GM19372 (cell line): Measurements from ENCODE around the gene C4orf54.

Experiments used
- ATAC-seq: cut with Tn5 transposase; IDR thresholded peaks from one replicate; pipeline ENCODE4 v1.9.1; 2021; ENCODE audit warnings: mild to moderate bottlenecking, low read depth, moderate library complexity; ENCODE audit not compliant: unreplicated experiment

Gene C4orf54

DNA sequence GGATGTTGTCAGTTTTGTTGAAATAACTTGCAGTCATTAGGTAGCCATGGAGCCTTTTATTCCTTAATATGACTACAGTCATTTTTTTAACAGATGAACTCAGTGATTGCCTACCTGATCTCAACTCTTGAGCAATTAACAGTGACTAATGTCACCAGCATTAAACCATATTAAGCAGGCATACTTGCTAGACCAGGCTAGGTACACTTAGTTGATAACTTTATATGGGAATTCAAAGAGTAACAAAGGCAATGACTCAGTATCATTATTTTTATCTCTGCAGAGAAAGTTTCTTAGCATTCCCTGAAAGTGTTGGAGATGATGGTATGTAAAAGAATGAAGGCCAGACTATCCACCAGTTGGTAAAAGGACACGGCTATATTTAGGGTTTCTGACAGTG is at the start of gene C4orf54:
Gene C4orf54, minus strand, starts transcription at position 31 of the 400 bp plus-strand sequence. CDS start 3,180 bp downstream, outside the sequence.
- ATAC-seq, result no peak

- ATAC-seq, result no peak
These were observed 48.3 kb upstream of the C4orf54 start for GRCh38 chr4:99705891-99706290.

- ATAC-seq, result no peak
These were observed 39.2 kb upstream of the C4orf54 start for GRCh38 chr4:99696801-99697200.

GRCh38 chr4:99693140-99693539 is 35.5 kb upstream of the C4orf54 start:
- ATAC-seq, result no peak

DNA sequence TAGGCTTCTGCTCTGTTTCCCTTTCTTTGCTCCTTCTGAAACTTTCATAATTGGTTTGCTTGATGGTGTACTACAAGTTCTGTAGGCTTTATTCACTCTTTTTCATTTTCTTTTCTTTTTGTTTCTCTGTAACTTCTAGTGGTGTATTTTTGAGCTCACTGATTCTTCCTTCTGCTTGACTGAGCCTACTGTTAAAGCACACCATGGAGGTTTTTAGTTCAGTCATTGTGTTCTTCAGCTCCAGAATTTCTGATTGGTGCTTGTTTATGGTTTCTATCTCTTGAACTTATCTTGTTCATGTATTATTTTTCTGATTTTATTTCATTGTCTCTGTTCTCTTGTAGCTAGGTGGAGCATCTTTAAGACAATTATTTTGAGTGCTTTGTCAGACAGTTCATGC is 33.4 kb upstream of the C4orf54 start:
- no peak for ATAC-seq

GRCh38 chr4:99690472-99690871 is 32.8 kb upstream of the C4orf54 start:
- ATAC-seq, result no peak

DNA sequence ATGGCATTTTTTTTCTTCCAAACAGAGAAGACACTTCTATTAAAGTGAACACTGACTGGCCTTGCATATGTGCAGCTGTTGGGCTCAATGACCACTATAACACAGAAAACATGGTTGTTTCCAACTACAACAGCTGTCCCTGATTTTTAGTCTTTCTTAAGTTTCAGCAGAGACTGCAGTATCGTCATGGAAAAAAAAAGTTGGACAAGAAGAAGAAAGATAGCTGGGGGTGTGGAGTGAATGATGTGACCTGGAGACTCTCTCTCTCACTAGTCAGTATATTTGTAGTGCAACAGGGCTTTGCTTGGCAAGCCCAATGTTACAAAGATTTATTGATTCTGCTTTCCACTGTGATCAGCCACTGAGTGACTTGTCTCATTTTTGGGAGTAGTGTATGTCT is 29.5 kb upstream of the C4orf54 start:
- ATAC-seq, result no peak

- no peak for ATAC-seq
These were observed 27.6 kb upstream of the C4orf54 start for GRCh38 chr4:99685234-99685633.

- ATAC-seq, result no peak
These were observed 26.3 kb upstream of the C4orf54 start for GRCh38 chr4:99683895-99684294.

GRCh38 chr4:99679976-99680375 is 22.3 kb upstream of the C4orf54 start:
- ATAC-seq, result no peak

DNA sequence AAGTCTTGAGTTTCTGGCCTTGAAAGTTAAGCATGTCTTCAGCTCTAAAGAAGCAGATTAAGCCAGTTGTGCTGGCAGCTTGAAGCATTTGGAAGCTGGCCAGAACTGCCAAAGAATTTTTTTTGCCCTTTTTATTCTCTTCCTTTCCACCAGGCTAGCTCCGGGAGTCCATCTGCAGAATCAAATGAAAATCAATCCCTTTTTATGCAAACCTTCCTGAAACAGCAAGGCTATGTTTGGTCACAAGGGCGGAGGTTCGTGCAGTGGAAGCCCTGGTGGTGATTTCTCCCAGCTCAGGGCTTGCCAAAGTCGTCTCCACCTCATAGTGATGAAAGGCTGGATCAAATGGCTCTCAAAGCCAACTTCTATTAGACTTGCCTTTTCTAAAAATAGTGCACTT is 21.6 kb upstream of the C4orf54 start:
- ATAC-seq, result no peak

GRCh38 chr4:99677161-99677560 is 19.5 kb upstream of the C4orf54 start:
- ATAC-seq, result no peak

DNA sequence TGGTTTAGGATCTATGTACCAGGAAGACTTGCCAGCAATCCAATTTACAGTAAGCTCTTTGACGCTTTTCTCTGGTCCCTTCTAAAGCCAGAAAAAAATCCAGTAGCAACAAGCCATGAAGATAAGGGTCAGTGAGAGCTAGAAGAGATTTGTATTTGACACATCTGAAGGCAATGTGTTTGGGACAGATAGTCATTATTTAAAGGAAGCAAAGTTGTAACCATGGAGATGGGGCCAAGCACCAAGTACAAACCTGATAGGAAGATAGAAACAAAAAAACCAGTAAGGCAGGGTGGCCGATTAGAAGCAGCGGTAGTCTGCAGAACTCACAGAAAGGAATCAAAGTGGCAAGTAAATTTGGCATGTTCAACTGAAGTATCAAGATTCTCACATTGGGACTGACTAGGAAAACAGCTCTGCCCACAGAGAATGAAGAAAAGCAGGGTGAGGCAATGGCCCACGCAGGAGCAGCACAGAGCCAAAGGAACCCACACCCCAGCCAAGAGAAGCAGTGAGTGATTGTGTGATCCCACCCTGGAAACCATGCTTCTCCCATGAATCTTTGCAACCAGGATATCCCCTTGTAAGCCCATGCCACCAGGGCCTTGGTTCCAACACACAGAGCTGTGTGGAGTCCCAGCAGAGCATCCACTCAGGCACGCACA is 12.9 kb upstream of the C4orf54 start:
- ATAC-seq, result no peak

DNA sequence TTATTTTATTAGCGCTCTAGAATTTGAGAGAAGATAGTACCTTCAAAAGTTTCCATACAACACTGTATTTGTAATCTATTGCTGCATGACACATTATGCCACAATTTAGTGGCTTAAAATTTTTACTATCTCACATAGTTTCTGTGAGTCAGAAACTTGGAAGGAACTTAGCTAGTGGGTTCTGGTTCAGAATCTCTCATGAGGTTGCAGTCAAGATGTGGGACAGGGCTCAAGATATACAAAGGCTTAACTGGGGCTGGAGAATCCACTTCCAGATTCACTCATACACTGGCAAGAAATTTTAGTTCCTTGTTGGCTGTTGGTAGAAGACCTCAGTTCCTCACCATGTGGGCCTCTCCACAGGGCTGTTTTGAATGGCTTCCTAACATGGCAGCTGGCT is 11.5 kb upstream of the C4orf54 start:
- no peak for ATAC-seq

- ATAC-seq, result no peak
These were observed 10.8 kb upstream of the C4orf54 start for GRCh38 chr4:99668472-99668871.

DNA sequence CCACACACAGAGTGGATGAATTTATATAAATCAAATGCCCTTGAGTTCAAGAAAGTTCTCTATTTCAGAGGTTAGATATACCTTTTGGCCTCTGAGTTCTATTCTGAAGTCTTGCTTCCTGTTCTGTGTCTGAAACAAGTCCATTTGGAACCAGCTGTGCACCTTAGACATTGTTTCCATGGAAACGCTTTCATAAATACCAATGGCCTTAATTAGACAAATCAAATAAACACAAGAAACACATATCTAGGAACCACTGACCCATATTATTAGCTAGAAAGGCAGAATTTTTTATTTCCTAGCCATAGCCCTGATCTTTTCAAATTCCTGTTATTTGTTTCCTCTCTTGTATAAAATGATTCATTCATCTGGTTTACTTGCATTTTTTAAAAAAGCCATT is 8.4 kb upstream of the C4orf54 start:
- no peak for ATAC-seq

GRCh38 chr4:99664716-99665115 is 7.1 kb upstream of the C4orf54 start:
- ATAC-seq, result no peak

DNA sequence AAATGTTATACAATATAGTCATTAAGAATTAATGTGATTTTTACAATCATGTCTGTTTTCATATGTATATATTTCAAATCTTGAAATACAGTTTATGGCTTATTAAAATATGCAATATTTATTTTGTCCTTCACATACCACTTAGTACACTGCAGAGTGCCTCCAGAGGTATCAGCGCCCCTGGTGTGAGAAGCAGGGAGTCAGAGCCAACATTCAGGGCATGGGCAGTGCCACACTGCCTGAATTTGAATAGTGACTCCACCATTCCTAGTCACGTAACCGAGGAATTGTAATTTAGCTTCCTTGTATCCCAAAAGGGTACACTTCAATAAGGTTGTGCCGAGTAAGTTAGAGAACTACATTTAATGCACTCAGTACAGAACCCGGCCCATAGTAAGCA is 4.3 kb upstream of the C4orf54 start:
- no peak for ATAC-seq

DNA sequence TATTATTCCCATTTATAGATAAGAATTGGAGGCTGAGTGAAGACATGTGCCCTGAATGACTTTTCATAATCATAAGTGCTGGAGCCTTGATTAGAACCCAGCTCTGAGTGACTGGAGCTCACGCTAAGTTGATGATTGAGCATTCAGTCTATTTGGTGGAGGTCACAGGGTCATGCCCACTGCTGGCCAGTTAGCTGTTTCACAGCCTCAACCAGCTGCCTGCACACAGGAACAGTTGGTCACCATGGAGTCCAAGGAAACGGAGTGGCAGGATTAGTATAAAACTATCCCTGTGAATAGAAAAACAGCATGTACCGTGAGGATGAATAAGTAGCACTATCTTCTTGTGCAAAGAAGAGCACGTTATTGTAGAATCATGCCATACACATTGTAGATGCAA is 1.0 kb upstream of the C4orf54 start:
- no peak for ATAC-seq

DNA sequence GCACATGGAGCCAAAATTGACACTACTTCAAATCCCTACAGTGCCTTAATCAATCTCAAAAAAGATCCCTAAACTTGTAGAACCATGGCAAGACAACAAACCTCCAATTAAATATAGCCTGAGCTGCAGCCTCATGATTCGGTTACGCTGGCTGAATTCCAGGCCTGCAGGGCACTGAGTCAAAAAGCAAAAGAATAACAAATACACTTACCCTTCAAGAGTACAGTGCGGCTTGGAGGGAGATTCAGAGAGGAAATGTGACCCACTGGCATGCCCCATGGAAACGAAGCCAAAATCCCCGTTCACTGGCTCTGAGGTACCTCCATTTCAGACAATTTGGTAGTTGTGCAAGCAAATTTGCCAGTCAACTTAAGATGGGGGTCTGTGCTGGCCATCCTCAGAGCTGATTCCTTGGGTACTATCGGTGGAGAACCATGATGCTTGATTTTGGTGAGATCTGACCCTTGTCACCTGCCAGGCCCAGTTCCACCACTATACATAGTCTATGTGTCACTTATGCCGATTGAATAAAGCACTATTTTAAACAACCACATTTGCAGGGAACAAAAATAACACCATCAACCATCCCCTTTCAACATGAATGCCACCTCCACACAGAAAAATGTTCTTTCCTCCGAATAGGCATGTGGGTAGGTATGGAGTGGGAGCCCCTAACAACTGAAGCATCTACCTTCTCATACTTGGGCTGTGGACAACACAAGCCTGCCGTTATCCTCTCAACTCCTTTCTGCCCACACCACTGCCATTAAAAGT is 2.1 kb downstream of the C4orf54 start:
- no peak for ATAC-seq

GRCh38 chr4:99654361-99654761 is 3.3 kb downstream of the C4orf54 start:
- ATAC-seq, result no peak

- no peak for ATAC-seq
These were observed 3.7 kb downstream of the C4orf54 start for GRCh38 chr4:99653916-99654315.
